GM06990 (cell line): ENCODE data around the gene COL27A1.

ENCODE experiments used
- DNase-seq: peaks from one replicate; pipeline ENCODE4 v3.0.0-alpha.2; 2011; ENCODE audit not compliant: insufficient read length; ENCODE audit errors: extremely low read depth
- H3K27me3 ChIP-seq: replicated peaks from 2 replicates; pipeline ENCODE4 v1.6.0; 2011; ENCODE audit warnings: low read length; ENCODE audit not compliant: control insufficient read depth, insufficient read depth
- H3K36me3 ChIP-seq: 2 replicates; pipeline ENCODE4 v1.5.1; 2011; ENCODE audit warnings: low read length; ENCODE audit not compliant: control insufficient read depth, insufficient read depth
- H3K4me3 ChIP-seq: replicated peaks from 2 replicates; pipeline ENCODE4 v1.5.1; 2011; ENCODE audit warnings: low read depth, mild to moderate bottlenecking, control low read depth, low read length
- CTCF ChIP-seq: IDR thresholded peaks from 2 replicates; pipeline ENCODE4 v1.5.1; 2011; ENCODE audit warnings: low read length, control low read depth, mild to moderate bottlenecking, inconsistent platforms; ENCODE audit not compliant: insufficient read depth, poor library complexity, severe bottlenecking

COL27A1 gene

GRCh38 chr9:114165407-114166102 is 10.2 kb downstream of the COL27A1 start:
- TF ChIP-seq CTCF: no peak
- H3K4me3 ChIP-seq: no peak overlapping the region
- H3K27me3 ChIP-seq: no peaks in the 10 kb centered on the region; the same call in none of the 2 replicates
- H3K36me3 ChIP-seq: no peaks in the 10 kb centered on the region
- DNase-seq: no peak

- Histone ChIP-seq H3K27me3 (no peaks in the 10 kb centered on the region; the same call in none of the 2 replicates), H3K36me3 (no peaks in the 10 kb centered on the region), H3K4me3 (no peak overlapping the region)
- DNase-seq: no peak
- no peak for TF ChIP-seq CTCF
Observed at GRCh38 chr9:114166103-114166470, 10.8 kb downstream of the COL27A1 start.

- H3K27me3 ChIP-seq: no peaks in the 10 kb centered on the region; the same call in none of the 2 replicates
- H3K4me3 ChIP-seq: no peak overlapping the region
- no peak for TF ChIP-seq CTCF
- no peaks in the 10 kb centered on the region for H3K36me3 ChIP-seq
- no peak for DNase-seq
Observed at GRCh38 chr9:114166614-114167572, 11.6 kb downstream of the COL27A1 start.

GRCh38 chr9:114167591-114168091 is 12.3 kb downstream of the COL27A1 start:
- H3K36me3 ChIP-seq: no peaks in the 10 kb centered on the region
- H3K4me3 ChIP-seq: no peak overlapping the region
- TF ChIP-seq CTCF: no peak
- DNase-seq: no peak
- no peaks in the 10 kb centered on the region; the same call in none of the 2 replicates for H3K27me3 ChIP-seq

- Histone ChIP-seq H3K4me3 (no peak overlapping the region), H3K36me3 (no peaks in the 10 kb centered on the region), H3K27me3 (no peaks in the 10 kb centered on the region; the same call in none of the 2 replicates)
- DNase-seq: no peak
- TF ChIP-seq CTCF: no peak
Observed at GRCh38 chr9:114168281-114169028, 13.1 kb downstream of the COL27A1 start.
